ENCODE data around the gene CASZ1.

DNA sequence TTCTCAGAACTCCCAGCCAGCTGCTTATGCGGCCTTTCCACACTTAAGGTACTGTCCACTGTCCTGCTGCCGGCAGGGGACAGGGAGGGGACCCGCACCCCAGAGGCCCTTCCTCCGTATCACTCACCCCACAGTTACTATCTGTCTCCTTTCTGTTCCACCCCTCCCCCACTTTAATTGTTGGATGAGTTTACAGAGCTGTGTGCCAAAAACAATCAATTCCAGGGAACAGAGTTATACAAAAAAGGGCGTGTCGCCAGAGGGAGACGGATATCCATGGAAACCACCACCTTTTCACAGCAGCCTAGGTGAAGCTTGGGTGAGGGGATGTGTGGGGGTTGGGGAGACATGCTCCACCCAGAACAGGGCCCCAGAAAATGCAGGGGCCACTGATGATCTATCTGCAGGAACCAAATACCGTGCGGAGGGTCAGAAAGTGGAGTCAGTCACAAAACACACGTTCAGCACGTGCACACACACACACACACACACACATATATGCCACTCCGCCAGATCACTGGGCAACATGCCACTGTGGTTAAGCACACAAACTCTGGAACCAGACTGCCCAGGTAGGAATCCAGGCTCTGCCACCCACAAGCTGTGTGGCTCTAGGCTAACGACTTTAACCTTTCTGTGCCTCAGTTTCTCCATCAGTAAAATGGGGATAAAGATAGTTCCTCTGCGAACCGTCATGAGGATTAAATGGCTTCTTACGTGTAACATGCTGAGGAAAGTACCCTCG is 30.5 kb downstream of the CASZ1 start:
- TF ChIP-seq EZH2 (IDR thresholded peaks at IDR 0.05; ENCODE audit: borderline replicate concordance): no peak
- TF ChIP-seq, protein P1, sequence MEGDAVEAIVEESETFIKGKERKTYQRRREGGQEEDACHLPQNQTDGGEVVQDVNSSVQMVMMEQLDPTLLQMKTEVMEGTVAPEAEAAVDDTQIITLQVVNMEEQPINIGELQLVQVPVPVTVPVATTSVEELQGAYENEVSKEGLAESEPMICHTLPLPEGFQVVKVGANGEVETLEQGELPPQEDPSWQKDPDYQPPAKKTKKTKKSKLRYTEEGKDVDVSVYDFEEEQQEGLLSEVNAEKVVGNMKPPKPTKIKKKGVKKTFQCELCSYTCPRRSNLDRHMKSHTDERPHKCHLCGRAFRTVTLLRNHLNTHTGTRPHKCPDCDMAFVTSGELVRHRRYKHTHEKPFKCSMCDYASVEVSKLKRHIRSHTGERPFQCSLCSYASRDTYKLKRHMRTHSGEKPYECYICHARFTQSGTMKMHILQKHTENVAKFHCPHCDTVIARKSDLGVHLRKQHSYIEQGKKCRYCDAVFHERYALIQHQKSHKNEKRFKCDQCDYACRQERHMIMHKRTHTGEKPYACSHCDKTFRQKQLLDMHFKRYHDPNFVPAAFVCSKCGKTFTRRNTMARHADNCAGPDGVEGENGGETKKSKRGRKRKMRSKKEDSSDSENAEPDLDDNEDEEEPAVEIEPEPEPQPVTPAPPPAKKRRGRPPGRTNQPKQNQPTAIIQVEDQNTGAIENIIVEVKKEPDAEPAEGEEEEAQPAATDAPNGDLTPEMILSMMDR (IDR thresholded peaks at IDR 0.05; ENCODE audit: poor library complexity): no peak

Measured in hepatocyte (in vitro differentiated cells).